Activated naive CD4-positive, alpha-beta T cell treated with anti-CD3 and anti-CD28 coated beads, Interleukin-2, amount 50 U/mL, for 16 hours (primary cell): ENCODE results near the gene E2F6.

ENCODE experiments used
- DNase-seq: peaks from one replicate; pipeline ENCODE4 v3.0.0-alpha.2; 2020

The E2F6 gene

GRCh38 chr2:11492720-11493119, 26.8 kb upstream of the E2F6 start:
- no peak for DNase-seq

- no peak for DNase-seq
Measured at GRCh38 chr2:11492244-11492643, 26.3 kb upstream of the E2F6 start.

- DNase-seq: no peak
Measured at GRCh38 chr2:11491348-11491933, 25.5 kb upstream of the E2F6 start.

- no peak for DNase-seq
Measured at GRCh38 chr2:11490194-11490593, 24.2 kb upstream of the E2F6 start.

GRCh38 chr2:11488809-11489208, 22.8 kb upstream of the E2F6 start:
- no peak for DNase-seq

GRCh38 chr2:11483806-11484617, 18.1 kb upstream of the E2F6 start:
- DNase-seq: no peak

GRCh38 chr2:11482473-11483035, 16.6 kb upstream of the E2F6 start:
- no peak for DNase-seq

GRCh38 chr2:11481789-11482472, 16.0 kb upstream of the E2F6 start:
- DNase-seq: no peak

- no peak for DNase-seq
Measured at GRCh38 chr2:11481426-11481788, 15.4 kb upstream of the E2F6 start.

GRCh38 chr2:11480859-11481258, 14.9 kb upstream of the E2F6 start:
- no peak for DNase-seq

- DNase-seq: no peak
Measured at GRCh38 chr2:11480406-11480805, 14.4 kb upstream of the E2F6 start.

- DNase-seq: no peak
Measured at GRCh38 chr2:11478899-11479605, 13.1 kb upstream of the E2F6 start.

- peak; percentile 84 for DNase-seq
Measured at GRCh38 chr2:11477994-11478393, 12.0 kb upstream of the E2F6 start.

GRCh38 chr2:11473659-11474433, 7.9 kb upstream of the E2F6 start:
- no peak for DNase-seq

- no peak for DNase-seq
Measured at GRCh38 chr2:11467749-11468148, 1.8 kb upstream of the E2F6 start.

- no peak for DNase-seq
Measured at GRCh38 chr2:11467129-11467649, 1.2 kb upstream of the E2F6 start.

- DNase-seq: no peak
Measured at GRCh38 chr2:11466307-11467128, 557 bp upstream of the E2F6 start.

GRCh38 chr2:11465110-11465484, 864 bp downstream of the E2F6 start:
- DNase-seq: no peak

- DNase-seq: no peak
Measured at GRCh38 chr2:11459816-11460215, 6.1 kb downstream of the E2F6 start.

- no peak for DNase-seq
Measured at GRCh38 chr2:11458753-11459152, 7.2 kb downstream of the E2F6 start.

GRCh38 chr2:11457935-11458334, 8.0 kb downstream of the E2F6 start:
- no peak for DNase-seq
